ENCODE data around the gene PANX2.

Gene PANX2, protein sequence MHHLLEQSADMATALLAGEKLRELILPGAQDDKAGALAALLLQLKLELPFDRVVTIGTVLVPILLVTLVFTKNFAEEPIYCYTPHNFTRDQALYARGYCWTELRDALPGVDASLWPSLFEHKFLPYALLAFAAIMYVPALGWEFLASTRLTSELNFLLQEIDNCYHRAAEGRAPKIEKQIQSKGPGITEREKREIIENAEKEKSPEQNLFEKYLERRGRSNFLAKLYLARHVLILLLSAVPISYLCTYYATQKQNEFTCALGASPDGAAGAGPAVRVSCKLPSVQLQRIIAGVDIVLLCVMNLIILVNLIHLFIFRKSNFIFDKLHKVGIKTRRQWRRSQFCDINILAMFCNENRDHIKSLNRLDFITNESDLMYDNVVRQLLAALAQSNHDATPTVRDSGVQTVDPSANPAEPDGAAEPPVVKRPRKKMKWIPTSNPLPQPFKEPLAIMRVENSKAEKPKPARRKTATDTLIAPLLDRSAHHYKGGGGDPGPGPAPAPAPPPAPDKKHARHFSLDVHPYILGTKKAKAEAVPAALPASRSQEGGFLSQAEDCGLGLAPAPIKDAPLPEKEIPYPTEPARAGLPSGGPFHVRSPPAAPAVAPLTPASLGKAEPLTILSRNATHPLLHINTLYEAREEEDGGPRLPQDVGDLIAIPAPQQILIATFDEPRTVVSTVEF

DNA sequence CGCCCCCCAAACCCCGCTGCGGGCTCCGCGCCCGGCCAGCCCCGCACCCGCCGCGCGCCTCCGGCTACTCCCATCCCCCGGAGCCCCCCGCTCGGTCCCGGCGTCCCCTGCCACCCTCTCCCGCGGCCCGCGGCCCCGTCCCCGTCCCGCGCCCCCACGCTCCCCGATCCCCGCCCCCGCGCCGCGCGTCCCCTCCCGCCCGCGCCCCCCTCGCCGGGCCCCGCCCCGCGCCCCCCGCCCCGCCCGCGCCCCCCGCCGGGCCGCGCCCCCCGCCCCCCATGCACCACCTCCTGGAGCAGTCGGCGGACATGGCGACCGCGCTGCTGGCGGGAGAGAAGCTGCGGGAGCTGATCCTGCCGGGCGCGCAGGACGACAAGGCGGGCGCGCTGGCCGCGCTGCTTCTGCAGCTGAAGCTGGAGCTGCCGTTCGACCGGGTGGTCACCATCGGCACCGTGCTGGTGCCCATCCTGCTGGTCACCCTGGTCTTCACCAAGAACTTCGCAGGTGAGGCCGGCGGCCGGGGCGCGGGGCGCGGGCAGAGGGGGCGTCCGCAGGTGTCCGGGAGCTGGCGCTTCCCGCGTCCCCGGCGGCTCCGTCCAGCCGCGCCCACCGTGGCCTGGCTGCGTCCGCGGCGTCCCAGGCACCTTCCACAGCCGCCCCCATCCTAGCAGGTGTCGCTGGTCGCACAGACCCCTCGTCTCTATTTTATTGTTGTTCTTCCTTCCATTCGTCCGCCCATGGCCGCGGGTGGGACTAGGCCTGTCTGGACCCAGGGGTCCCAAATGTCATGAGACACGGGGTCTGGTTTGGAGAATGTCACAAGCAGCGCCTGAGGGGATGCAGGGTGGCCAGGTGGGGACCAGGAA, at the start of gene PANX2:
Gene PANX2 (plus strand): TSS at position 279 of the 866 bp plus-strand sequence. CDS start 0 bp downstream, at position 279.
- H3K36me3 ChIP-seq (replicated peaks) = no peaks in the 10 kb centered on the region
- no peaks in the 10 kb centered on the region for H3K27me3 ChIP-seq (replicated peaks)
- H3K27ac ChIP-seq = no peak within 1 kb of the TSS
- in situ Hi-C loops (cut with HindIII; ENCODE audit: low pct_ligation_motif_present, low sequenced_read_pairs) = no loop called here
- peak within 1 kb of the TSS; percentile 47 for H3K4me3 ChIP-seq (ENCODE audit: low read depth, low read length)
- TF ChIP-seq, protein P1, sequence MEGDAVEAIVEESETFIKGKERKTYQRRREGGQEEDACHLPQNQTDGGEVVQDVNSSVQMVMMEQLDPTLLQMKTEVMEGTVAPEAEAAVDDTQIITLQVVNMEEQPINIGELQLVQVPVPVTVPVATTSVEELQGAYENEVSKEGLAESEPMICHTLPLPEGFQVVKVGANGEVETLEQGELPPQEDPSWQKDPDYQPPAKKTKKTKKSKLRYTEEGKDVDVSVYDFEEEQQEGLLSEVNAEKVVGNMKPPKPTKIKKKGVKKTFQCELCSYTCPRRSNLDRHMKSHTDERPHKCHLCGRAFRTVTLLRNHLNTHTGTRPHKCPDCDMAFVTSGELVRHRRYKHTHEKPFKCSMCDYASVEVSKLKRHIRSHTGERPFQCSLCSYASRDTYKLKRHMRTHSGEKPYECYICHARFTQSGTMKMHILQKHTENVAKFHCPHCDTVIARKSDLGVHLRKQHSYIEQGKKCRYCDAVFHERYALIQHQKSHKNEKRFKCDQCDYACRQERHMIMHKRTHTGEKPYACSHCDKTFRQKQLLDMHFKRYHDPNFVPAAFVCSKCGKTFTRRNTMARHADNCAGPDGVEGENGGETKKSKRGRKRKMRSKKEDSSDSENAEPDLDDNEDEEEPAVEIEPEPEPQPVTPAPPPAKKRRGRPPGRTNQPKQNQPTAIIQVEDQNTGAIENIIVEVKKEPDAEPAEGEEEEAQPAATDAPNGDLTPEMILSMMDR (IDR thresholded peaks at IDR 0.05; ENCODE audit: low read depth, low read length, missing control alignments) = no peak
- no peak for DNase-seq

- no peak overlapping the region for H3K27ac ChIP-seq
- TF ChIP-seq, protein P1 (IDR thresholded peaks at IDR 0.05; ENCODE audit: low read depth, low read length, missing control alignments) = no peak
- no peak overlapping the region for H3K4me3 ChIP-seq (ENCODE audit: low read depth, low read length)
- DNase-seq = no peak
- no peaks in the 10 kb centered on the region for H3K27me3 ChIP-seq (replicated peaks)
- no peaks in the 10 kb centered on the region for H3K36me3 ChIP-seq (replicated peaks)
- in situ Hi-C loops (cut with HindIII; ENCODE audit: low pct_ligation_motif_present, low sequenced_read_pairs) = no loop called here
Observed at GRCh38 chr22:50121202-50121740, 49.3 kb upstream of the PANX2 start.

GRCh38 chr22:50123119-50123518, 47.4 kb upstream of the PANX2 start:
- Histone ChIP-seq H3K27ac (no peak overlapping the region), H3K27me3 (replicated peaks) (no peaks in the 10 kb centered on the region), H3K36me3 (replicated peaks) (no peaks in the 10 kb centered on the region), H3K4me3 (ENCODE audit: low read depth, low read length) (no peak overlapping the region)
- no peak for DNase-seq
- in situ Hi-C loops (cut with HindIII; ENCODE audit: low pct_ligation_motif_present, low sequenced_read_pairs) = no loop called here
- TF ChIP-seq, protein P1 (IDR thresholded peaks at IDR 0.05; ENCODE audit: low read depth, low read length, missing control alignments) = no peak

- Histone ChIP-seq H3K36me3 (replicated peaks) (no peaks in the 10 kb centered on the region), H3K4me3 (ENCODE audit: low read depth, low read length) (no peak overlapping the region), H3K27me3 (replicated peaks) (no peaks in the 10 kb centered on the region), H3K27ac (no peak overlapping the region)
- in situ Hi-C loops (cut with HindIII; ENCODE audit: low pct_ligation_motif_present, low sequenced_read_pairs) = no loop called here
- no peak for DNase-seq
- TF ChIP-seq, protein P1 (IDR thresholded peaks at IDR 0.05; ENCODE audit: low read depth, low read length, missing control alignments) = no peak
Observed at GRCh38 chr22:50125029-50125428, 45.5 kb upstream of the PANX2 start.

- TF ChIP-seq, protein P1 (IDR thresholded peaks at IDR 0.05; ENCODE audit: low read depth, low read length, missing control alignments) = no peak
- H3K36me3 ChIP-seq (replicated peaks) = no peaks in the 10 kb centered on the region
- H3K27me3 ChIP-seq (replicated peaks) = no peaks in the 10 kb centered on the region
- in situ Hi-C loops (cut with HindIII; ENCODE audit: low pct_ligation_motif_present, low sequenced_read_pairs) = no loop called here
- H3K4me3 ChIP-seq (ENCODE audit: low read depth, low read length) = no peak overlapping the region
- no peak overlapping the region for H3K27ac ChIP-seq
- no peak for DNase-seq
Observed at GRCh38 chr22:50129121-50129736, 41.3 kb upstream of the PANX2 start.
